ENCODE measurements around the gene SMAD3.

SMAD3 gene

DNA sequence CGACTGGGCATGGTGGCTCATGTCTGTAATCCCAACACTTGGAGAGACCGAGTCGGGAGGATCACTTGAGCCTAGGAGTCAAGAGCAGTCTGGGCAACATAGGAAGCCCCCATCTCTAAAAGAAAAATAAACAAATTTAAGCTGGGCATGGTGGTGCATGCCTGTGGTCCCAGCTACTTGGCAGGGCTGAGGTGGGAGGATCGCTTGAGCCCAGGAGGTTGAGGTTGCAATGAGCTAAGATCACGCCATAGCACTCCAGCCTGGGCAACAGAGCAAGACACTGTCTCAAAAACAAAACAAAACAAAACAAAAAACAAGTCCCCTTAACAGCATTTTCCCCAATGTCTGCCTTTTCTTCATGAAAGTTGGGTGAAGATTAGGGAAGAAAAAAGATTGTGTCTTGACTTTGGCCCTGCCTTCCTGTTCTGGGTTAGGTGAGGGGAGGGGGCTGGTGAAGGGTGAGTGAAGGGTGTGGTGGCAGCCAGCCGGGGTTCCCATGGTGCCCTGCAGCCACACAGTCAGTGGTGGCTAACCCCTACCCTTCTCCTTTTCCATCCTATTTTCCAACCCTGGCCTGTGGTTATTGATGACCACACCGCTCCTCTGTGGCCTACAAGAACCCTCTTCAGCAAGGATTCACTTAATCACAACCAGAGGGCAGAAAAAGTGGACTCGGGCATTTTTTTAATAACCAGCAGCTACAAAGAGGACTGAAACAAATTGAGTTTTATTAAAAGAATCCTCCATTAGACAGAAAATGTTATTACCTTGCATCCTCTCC lies 28.4 kb upstream of the SMAD3 start:
- no peak for DNase-seq

DNA sequence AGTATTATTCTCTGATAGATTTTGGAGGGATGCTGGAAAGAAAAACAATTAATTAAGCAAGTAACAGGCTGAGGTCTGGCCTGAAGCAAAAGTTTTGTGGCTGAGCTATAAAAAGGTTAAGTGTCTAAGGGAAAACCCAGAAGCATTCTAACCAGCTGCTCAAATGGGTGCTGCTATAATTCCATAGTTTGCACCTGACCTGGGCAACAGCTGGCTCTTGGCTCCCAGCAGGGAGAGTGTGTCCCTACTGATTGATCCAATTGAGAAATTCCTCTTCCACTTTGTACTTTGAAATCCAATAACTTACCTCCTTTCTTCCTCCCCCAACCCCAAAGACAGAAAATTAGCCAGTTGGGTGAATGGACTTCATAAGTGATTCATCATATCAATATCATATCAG lies 27.7 kb upstream of the SMAD3 start:
- no peak for DNase-seq

DNA sequence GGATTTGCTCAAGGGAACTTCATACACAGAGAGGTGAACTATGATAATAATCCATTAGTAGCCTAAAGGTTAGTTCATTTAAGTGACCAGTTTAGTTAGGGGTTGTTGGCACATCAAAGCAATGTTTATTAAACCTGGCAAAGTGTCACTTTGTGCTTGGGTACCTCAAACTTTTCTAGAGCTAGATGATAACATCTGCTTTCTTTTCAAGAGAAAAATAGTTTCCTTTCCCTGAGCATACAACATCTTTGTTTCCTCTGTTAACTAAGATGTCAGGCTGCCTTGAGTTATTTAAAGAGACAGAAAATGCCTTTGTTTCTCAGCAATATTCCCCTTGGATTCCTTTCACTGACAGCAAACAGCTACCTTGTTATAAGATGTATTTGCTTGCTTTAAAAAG lies 26.7 kb upstream of the SMAD3 start:
- no peak for DNase-seq

GRCh38 chr15:67039384-67040075 lies 25.9 kb upstream of the SMAD3 start:
- no peak for DNase-seq

DNA sequence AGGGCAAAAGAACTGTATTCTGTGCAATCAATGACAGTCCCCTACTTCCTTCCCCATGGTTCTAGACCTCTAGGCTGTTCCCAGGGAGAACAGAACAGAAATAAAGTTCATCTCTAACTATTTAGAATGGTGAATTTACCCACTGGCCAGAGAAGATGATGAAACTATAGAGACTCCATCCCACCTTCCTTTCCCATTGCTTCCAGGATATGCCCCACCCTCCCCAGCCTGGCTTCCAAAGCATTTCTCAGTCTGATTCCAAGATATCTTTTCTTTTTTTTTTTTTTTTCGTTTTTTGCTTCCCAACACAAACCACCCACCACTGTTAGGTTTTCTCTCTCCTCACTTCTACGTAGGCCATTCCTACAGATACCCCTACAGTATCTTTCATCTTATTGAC lies 25.1 kb upstream of the SMAD3 start:
- DNase-seq = no peak

DNA sequence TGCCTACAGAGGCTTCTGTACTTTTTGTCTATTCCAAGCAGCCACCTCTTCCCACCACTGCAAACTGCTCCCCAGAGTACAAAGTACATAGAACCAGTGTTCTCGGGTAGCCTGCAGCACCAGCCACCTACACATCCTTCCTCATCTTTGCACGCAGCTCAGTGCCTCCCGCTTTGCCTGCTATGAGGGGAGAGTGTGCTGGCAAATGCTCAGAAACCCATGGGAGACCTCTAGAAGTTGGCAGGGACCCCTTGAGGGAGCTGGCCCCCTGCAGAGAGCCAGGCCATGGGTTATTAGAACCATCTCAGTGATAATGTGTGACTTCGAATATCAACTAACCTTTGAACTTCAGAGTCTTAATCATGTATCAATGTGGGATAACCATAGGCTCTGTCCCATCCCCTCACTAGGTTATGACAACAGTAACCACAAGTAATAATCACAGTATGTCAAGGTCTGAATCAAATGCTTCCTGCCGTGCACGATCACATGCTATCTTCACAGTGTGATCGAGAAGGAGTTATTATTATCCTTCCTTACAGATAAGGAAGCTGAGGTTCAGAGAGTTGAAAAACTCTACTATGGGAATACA lies 22.8 kb upstream of the SMAD3 start:
- no peak for DNase-seq

- DNase-seq = no peak
Measured at GRCh38 chr15:67043939-67044771, 21.2 kb upstream of the SMAD3 start.

- no peak for DNase-seq
Measured at GRCh38 chr15:67047149-67047661, 18.2 kb upstream of the SMAD3 start.

GRCh38 chr15:67048281-67049279 lies 16.8 kb upstream of the SMAD3 start:
- DNase-seq = no peak

- DNase-seq = no peak
Measured at GRCh38 chr15:67049351-67050044, 15.9 kb upstream of the SMAD3 start.

GRCh38 chr15:67050062-67050461 lies 15.3 kb upstream of the SMAD3 start:
- no peak for DNase-seq

GRCh38 chr15:67050522-67051087 lies 14.8 kb upstream of the SMAD3 start:
- DNase-seq = no peak

- DNase-seq = no peak
Measured at GRCh38 chr15:67051088-67052045, 14.0 kb upstream of the SMAD3 start.

- no peak for DNase-seq
Measured at GRCh38 chr15:67054676-67055075, 10.7 kb upstream of the SMAD3 start.

DNA sequence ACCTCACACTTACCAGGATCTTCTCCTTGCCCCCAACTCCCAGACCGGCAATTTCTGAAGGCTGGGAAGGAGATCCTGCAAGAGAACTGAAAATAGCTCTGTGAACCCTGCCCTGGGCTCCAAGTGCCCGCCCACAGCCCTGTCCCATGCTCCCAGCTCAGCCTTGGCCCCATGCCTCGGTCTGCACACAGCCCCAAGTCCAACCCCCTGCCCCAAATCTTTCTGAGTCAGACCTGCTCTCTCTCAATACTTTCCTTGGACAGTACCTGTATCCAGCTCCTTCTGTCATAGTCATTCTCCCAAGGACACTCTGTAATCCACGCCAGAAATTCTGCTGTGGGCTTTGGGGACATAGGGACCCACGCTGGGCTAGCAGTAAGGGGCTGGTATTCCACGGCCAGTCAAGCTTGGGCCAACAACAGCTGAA lies 6.3 kb upstream of the SMAD3 start:
- DNase-seq = no peak

GRCh38 chr15:67061811-67062368 lies 3.5 kb upstream of the SMAD3 start:
- no peak for DNase-seq

DNA sequence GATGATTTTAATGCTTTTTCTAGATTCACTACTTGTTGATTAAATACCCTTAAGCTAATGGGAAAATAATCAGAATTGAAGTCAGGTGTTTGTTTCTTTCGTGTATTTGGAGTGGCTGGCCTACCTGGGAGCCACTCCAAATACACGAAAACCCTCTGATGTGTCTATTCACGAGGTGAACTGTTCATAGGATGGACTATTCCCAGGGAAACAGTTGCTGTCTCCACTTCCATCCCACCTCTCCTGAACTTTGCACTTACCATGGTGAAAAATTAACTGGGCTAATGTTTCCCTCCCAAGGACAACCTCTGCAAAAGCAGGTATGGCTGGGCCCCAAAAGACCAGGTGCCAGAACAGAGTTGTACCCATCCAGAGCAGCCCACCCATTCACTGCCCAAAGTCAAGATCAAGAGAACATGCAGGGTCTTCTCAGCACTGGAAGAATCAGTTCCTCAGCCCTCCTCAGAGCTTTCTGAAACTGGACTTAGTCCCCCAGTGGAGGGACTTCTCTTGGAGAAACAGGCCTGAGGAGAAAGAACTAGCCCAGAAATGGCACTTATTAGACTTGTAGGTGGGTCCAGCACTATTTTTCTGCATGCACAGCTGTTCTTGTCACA lies 2.9 kb upstream of the SMAD3 start:
- no peak for DNase-seq

Measured in NCI-H510A (cell line).